Stomach (tissue), 4 donors: Measurements from ENCODE around the gene SPIRE2.

Source experiments
- CTCF ChIP-seq, 7 experiments: fragments of 450-650 bp in 4 of 7; fragments of 200-600 bp in 3 of 7; sonication (generic) in 3 of 7; IDR thresholded peaks; one replicate each; pipeline ENCODE4 v1.5.1; 2016 to 2019; ENCODE audit warnings: antibody characterized with exemption in 7 of 7, control low read depth in 2 of 7, mild to moderate bottlenecking in 1 of 7
- EP300 ChIP-seq: sonication (generic); formaldehyde crosslinking; IDR thresholded peaks from one replicate; pipeline ENCODE4 v1.6.1; 2017; ENCODE audit warnings: antibody characterized with exemption
- POLR2A ChIP-seq, 4 donors: fragments of 450-650 bp; IDR thresholded peaks; one replicate each; pipeline ENCODE4 v1.6.1; 2016; ENCODE audit warnings: antibody characterized with exemption in 4 of 4, control low read depth in 2 of 4, mild to moderate bottlenecking in 1 of 4, moderate library complexity in 1 of 4
- POLR2AphosphoS5 ChIP-seq, 3 donors: sonication (generic); formaldehyde crosslinking; IDR thresholded peaks; one replicate each; pipeline ENCODE4 v1.6.1; 2016; ENCODE audit warnings: antibody characterized with exemption in 3 of 3

- TF ChIP-seq CTCF (IDR thresholded peaks at IDR 0.05) (no peak), POLR2A (IDR thresholded peaks at IDR 0.05) (no peak), EP300 (no peak), POLR2AphosphoS5 (IDR thresholded peaks at IDR 0.05) (no peak)
These were observed 27.7 kb downstream of the SPIRE2 start for GRCh38 chr16:89855986-89856385.
